NCI-H1105 (cell line): ENCODE measurements around the gene TRIM42.

ENCODE experiments used
- DNase-seq: peaks from one replicate; lab custom pipeline; 2025; lab: John Stamatoyannopoulos, UW

TRIM42 gene

DNA sequence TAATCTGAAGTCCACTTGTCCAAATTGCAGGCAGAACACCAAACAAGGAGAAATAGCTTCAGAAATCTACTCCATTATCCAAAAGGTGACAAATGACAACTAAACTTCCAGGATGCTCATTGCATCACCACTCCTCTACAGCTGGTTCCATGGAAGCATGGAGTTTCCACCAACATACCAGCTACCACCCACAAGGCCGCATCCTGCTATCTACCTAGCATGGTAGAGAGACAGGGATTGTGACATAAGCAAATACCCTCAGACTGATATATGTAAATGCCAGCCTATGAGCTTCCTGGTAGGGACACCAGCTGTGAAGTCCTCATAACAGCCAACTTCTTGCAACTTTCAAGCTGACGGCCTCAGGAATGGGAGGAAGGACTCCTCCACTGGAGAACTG is at the start of gene TRIM42:
TRIM42 (plus strand) TSS at position 301 of the 400 bp plus-strand sequence. CDS start 166 bp downstream, outside the sequence.
- no peak for DNase-seq

DNA sequence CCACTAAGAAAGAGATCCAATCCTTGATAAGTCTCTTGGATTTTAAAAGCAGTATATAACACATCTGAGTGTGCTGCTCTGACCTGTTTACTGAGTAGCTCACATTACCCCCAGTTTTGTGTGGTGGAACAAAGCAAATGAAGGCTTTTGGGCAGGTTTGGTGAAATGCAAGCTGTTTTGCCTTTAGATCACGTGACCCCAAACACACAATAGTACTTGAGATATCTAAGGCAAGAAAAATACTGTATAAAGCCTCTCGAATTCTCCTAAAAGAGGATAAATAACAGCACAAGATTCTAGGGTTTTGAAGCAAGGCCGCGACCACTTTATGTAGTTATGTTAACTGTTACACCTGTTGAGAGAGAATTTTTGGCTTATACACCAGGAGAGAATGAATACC is 49.3 kb upstream of the TRIM42 start:
- DNase-seq: no peak

DNA sequence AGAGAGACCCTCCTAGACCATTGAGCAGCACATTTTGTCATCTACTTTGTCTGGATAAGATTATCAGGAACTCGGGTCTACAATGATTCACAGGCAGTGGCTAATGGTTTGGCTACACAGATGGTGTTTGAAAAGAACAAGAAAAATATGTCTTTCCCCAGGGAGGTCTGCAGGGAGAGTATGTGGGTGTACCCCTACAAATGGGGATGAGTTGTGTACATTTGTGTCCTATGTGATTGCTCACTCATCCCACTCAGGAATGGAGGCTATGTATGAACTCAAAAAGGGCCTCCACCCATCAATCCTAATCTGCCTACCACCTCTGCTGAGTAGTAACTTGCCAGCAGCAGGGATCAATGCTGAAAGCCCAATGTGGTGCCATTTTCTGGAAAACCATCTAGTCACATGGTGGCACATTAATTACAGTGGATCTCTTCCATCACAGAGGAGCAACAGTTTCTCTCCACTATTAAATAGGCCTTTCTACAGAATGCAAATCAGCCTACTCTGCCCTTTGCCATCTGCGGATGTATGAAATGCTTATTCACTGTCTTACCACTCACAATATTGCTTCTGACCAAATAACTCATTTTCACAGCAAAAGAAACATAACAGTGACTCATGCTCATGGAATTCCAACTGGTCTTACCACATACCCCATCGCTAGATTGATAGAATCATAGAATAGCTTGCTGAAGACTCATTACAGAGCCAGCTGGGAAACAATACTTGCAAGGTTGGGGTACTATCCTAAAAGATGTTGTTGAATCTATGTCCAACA is 48.3 kb upstream of the TRIM42 start:
- DNase-seq: no peak

DNA sequence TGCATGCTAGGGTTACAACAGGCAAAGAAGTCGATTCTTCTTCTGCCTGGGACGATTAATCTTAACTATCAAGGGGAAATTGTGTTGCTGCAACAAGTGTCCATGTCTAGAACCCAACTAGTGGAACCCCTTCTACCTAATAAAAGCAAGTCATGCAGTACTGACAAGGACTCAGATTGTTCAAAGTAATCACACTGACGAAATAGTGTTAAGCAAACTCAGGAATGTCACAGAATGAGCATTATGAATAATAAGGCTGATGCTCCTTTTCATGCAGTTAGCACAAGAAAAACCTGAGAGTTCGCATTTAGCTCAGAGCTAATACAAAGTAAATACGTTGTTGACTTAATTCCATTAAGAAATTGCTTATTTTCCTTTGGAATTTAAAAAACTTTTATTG is 47.5 kb upstream of the TRIM42 start:
- no peak for DNase-seq

DNA sequence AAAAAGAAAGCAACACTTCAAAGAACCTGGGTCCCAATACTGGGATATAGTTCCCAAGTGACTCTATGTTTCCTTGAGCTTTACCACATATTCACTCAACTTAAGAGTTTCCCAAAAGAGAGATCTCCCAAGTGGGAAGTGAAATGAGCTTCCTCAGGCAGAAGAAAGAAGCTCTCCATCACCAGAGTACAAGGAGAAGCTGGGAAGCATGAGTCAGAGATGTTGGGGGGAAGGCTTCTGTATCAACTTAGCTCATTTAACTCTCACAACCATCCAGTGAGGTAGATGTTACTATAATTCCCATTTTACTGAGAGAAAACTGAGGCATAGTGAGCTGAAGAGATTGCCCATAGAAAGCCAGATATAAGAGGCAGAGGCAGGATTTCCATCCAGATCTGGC is 47.0 kb upstream of the TRIM42 start:
- DNase-seq: no peak

DNA sequence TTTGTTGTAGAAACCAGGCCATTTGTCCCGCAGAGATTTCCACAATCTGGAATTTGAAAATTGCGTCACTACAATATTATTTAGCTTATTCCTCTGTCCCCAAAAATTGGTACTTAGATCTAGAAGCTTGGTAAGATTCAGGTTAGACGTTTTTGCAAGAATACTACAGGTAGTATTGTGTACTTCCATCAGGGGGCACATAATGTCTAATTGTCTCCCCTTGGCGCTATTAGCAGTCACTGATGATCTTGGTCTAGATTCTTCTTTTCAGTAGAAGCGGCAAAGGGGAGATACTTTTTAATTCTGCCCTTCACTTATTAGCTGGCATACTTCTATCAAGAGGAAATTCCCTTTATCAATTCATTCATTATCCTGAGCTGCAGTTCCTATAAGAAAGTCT is 42.6 kb upstream of the TRIM42 start:
- DNase-seq: no peak

DNA sequence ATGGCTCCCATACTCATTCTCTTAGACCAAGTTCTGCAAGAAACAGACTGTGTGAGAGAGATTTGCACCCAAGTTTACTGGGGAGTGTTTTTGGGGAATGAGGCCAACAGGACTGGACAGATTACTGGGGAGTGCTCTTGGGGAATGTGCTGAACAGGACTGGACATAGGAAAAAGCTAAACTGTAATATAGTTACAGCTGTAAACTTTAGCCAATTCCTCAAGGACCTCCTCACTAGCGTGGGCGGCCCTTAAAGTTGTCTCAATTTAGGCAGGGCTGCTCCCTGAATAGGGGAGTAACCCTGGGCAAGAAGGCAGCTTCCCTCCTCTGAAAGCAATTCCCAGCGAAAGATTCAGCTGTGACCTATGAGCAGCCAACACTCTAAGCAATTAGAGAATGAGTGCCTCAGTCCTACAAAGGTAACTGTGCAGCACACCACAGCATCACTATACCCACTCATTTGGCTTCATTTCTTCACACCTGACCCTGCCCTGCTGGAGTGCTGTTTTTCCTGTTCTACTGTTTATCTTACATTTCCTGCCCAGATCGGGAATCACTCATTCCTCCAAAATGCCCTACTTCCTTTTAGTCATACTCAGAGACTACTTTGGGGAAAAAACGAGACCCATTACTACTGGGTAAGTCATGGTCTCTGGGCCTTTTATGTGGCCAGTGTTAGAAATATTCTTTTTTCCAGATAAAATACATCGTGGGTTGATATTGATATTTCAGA is 41.3 kb upstream of the TRIM42 start:
- DNase-seq: no peak

DNA sequence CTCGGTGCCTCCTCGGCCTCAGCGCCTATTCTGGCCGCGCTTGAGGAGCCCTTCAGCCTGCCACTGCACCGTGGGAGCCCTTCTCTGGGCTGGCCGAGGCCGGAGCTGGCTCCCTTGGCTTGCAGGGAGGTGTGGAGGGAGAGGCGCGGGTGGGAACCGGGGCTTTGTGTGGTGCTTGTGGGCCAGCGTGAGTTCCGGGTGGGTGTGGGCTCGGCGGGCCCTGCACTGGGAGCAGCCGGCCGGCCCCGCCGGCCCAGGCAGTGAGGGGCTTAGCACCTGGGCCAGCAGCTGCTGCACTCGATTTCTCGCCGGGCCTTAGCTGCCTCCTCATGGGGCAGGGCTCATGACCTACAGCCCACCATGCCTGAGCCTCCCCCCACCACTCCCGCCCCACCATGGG is 26.6 kb upstream of the TRIM42 start:
- no peak for DNase-seq

DNA sequence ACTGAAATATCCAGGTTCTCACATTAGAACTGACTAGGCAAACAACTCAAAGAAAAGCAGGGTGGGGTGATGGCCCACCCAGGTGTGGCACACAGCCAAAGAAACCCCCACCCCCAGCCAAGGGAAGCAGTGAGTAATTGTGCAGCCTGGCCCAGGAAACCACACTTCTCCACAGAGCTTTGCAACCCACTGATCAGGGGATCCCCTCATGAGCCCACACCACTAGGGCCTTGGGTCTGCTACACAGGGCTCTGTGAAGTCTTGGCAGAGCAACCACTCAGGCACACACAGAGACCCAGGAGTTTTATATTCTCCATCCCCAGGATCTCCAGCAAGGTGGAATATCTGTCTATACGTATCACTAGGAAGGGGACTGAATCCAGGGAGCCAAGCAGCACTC is 22.2 kb upstream of the TRIM42 start:
- DNase-seq: no peak

DNA sequence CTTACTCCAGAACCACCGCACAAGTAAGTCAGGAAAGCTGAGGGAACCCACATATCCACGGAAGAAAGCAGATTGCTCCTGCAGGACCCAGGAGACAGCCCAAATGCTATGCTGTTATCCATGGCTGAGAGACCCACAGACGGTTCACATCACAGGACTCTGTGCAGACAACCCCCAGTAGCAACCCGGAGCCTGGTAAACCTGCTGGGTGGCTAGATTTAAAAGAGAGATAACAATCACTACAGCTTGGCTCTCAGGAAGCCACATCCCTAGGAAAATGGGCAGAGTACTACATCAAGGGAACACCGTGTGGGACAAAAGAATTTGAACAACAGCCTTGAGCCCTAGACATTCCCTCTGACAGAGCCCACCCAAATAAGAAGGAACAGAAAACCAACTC is 13.8 kb upstream of the TRIM42 start:
- no peak for DNase-seq

DNA sequence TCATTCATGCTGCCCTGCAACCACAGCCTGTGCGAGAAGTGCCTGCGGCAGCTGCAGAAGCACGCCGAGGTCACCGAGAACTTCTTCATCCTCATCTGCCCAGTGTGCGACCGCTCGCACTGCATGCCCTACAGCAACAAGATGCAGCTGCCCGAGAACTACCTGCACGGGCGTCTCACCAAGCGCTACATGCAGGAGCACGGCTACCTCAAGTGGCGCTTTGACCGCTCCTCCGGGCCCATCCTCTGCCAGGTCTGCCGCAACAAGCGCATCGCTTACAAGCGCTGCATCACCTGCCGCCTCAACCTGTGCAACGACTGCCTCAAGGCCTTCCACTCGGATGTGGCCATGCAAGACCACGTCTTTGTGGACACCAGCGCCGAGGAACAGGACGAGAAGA is 4.7 kb downstream of the TRIM42 start:
- DNase-seq: no peak

DNA sequence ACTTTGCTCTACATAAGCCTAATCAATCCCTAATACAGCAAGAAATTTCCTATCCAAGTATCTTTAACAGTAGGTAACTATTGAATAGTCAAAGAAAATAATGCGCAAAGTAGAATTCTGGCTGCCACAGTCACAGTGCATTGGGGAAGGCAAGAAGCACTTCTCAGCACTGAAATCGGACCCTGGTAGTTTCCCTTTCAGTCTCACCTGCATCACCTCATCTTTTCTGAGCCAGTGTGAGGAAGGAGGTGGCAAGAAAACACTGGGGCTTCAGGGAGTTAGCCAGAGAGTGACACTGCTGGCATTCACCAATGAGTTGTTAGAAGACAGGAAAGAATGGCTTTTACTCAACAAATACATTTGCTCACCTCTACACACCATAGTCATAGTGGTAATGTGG is 8.3 kb downstream of the TRIM42 start:
- no peak for DNase-seq

DNA sequence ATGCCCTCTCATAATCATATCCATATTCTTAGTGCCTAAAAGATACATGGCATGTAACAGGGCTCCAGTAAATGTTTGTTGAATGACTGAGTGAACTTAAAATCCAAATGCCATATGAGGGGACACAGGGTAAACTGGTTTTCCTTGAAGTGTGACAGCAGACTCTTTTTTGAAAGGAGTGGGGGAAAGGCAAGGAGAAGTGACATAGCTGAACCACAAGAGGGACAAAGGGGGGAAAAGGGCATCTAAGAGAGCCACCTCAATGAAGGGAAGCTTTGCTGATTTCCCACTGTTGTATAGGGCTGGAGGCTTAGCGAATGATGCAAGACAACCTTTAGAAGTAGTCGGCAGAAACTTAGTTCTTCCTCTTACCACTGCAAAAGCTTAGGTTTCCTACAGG is 9.1 kb downstream of the TRIM42 start:
- DNase-seq: no peak

DNA sequence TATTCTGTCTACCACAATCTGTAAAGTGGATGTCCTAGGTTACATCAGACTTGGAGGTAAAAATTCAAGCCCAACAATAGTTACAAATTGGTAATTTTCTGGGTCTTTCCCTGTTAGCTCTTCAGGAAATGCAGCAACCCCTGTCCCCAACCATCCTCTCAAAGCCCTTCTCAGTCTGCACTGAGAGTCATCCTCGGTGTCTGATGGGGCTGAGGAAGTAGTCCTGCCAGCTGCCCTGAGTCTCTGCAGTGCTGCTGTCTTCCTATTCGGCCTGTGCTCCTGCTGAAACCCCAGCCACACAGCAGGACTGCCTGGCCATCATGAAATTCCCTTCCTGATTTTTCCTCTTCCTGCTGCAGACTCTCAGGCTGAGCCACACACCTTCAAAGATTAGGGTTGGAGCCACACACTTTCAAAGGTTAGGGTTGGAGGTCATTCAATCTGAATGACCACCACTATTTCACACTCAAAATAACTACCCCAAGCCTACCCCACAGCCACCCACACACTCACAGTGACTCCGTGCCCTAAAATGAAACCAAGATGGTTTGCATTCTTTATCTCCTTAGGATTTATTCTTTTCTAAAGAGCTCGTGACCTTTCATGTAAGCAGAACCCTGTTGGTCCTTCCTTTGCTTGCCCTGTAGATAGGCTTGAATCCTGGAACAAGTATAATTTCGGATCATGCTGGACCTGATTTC is 17.6 kb downstream of the TRIM42 start:
- no peak for DNase-seq

DNA sequence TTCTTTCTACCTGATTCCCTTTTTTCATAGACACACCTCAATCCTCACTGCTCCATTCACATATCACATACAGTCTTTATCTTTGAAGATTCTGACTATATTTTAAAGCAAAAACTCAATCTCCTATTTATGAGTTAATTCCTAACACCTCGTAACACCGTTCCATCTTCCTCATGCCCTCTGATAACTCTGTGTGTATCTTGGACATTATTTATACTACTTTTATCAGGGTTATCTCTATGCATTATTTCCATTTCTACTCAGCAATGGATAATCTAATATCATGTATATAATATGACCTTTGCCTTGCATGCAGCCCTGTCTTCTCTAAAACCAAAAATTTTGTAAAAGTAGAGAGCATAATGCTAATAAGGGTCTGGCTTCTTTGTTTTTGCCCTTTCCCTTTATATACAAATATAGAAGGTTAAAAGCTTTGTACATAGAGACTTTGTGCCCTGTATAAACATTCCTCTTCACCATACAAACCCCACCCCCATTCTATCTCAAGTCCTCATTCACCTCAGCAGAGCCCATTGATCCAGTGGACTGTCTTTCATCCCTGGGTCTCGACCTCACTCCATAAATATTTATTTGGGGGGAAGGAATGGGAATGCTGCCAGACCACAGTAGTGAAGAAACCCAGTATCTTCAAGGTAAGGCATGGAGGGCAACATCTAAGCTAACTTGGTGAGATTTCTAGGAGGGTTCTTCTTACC is 21.8 kb downstream of the TRIM42 start:
- no peak for DNase-seq

DNA sequence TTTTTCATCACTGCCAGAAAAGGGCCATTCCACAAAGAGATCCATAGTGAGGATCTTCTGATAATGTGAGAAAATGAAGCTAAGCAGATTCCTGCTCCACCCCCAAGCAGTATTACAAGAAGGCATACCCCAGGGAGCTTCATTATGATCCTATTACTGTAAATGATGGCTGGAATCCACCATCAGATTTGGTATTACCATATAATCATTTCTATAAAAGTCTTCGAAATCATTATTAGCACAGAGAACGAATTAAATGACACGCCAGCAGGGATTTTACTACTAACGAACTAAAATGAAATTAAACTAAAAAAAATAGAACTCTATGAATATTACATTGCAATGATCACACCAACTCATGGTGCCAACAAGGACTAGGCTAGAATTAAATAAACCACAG is 24.4 kb downstream of the TRIM42 start:
- DNase-seq: no peak

DNA sequence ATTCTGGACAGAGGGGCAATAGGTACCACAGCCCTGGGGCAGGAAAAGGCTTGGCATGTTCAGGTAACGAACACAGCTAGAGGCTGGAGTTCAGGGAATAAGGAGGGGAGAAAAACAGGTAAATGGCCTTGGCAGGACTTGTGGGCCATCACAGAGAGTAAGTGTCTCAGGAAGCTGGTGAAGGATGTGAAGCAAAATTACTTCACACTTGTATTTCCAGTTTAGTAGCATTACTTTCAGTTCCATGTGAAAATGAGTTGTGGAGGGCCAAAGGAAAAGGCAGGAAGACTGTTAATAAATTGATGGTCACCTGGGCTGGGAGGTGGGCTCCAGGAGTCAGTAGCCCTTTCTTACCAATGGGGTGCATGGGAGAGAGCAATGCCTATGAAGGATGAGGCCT is 25.6 kb downstream of the TRIM42 start:
- no peak for DNase-seq

DNA sequence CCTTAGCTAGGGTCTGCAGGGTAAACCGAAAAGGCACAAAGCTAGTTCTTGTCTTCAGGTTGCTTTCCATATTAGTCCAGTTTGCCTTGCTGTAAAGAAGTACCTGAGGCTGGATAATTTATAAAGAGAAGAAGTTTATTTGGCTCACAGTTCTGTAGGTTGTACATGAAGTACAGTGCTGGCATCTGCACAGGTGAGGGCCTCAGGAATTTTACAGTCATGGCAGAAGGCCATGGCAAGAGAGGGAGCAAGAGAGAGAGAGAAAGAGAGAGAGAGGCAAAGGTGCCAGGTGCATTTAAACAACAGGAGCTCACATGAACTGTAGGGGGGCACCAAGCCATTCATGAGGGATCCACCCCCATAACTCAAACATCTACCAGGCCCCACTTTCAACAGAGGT is 26.9 kb downstream of the TRIM42 start:
- DNase-seq: no peak

DNA sequence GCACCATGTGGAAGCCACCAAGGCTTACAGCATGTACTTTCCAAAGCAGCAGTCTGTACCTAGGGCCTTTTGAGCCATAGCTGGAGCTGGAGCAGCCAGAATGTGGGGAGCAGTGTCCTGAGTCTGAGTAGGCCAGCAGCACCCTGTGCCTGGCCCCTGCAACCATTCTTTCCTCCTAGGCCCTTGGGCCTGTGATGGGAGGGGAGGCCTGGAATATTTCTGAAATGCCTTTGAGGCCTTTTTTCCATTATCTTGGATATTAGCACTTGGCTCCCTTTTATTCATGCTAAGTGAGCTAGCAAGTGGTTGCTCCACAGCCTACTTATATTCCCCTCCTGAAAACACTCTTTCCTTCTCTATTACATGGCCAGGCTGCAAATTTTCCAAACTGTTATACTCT is 28.1 kb downstream of the TRIM42 start:
- no peak for DNase-seq

DNA sequence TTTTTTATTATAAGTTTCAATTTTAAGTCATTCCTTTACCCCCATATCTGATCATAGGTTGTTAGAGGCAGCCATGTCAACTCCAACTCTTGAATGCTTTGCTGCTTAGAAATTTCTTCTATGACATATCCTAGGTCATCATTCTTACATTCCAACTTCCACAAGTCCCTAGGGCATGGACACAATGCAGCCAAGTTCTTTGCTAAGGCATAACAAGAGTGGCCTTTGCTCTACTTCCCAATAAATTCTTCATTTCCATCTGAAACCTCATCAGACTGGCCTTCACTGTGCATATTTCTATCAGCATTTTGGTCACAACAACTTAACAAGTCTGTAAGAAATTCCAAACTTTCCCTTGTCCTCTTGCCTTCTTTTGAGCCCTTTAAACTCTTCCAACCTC is 28.5 kb downstream of the TRIM42 start:
- DNase-seq: no peak

DNA sequence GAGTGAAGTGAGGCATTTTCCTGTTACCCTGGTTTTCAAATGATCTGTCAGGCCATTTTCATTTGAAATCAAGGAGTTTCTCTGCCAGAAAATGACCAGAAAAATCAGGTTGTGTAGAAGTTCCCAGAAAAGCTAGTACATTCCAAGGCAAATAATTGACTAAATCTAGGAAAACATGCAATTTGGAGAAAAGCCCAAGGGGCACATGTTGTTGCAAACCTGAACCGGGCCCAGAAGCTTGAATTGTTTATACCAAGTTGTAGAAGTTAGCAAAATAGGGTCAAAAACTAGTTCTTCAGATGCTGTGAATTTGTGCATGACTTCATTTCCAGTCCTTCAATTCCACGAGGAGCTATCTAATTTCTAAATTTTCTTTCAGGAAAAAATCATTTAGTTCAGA is 31.0 kb downstream of the TRIM42 start:
- no peak for DNase-seq

DNA sequence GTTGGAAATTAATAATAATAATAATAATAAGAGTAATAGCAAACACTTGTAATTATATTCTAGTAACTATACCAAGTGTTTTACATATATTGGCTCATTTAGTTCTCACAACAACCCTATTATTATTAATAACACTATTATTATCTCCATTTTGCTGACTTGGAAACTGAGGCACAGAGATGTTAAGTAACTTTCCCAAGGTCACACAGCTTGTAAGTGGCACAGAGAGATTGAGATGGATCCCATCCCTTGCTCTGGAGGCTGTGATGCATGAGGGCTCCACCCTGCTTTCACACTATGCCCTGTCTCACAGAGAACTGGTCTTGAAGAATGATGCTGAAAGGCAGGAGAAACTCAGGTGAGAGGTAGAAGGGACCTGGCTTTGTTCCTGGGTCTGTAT is 31.9 kb downstream of the TRIM42 start:
- no peak for DNase-seq
